Neural crest cell (in vitro differentiated cells): Measurements from ENCODE around the gene AKIRIN1. TPM values are rescaled to one million over a fixed set of nuclear protein-coding genes. Genes with fewer than 3 reads are reported as not detected.
A peak's percentile ranks its signal among the peaks of the same experiment; 100 is the strongest.

ENCODE experiments used
- DNase-seq: peaks from one replicate; pipeline ENCODE4 v3.0.0; 2021; ENCODE audit warnings: low read depth, mixed read lengths, low spot score
- H3K27ac Mint-ChIP-seq: one replicate; pipeline ENCODE4 v1.8.0; 2021; ENCODE audit warnings: mild to moderate bottlenecking, mixed read lengths; ENCODE audit not compliant: unreplicated experiment
- H3K27me3 Mint-ChIP-seq: 2 replicates; pipeline ENCODE4 v1.8.0; 2021; ENCODE audit warnings: low read depth, mild to moderate bottlenecking, mixed read lengths
- H3K36me3 Mint-ChIP-seq: 2 replicates; pipeline ENCODE4 v1.8.0; 2021; ENCODE audit warnings: low read depth, mild to moderate bottlenecking, mixed read lengths
- H3K4me1 Mint-ChIP-seq: 2 replicates; pipeline ENCODE4 v1.8.0; 2021; ENCODE audit warnings: mixed read lengths
- H3K4me3 Mint-ChIP-seq: one replicate; pipeline ENCODE4 v1.8.0; 2021; ENCODE audit warnings: mild to moderate bottlenecking, mixed read lengths
- H3K9me3 Mint-ChIP-seq: 2 replicates; pipeline ENCODE4 v1.8.0; 2021; ENCODE audit warnings: mixed read lengths
- total RNA-seq: library from RNA; stranded (reverse); gene quantifications from 2 replicates; pipeline ENCODE4 v1.2.1, GENCODE V29; 2021
- TF ChIP-seq, protein P1 (sequence below): fragments of 200-600 bp; sonication (generic); conservative IDR thresholded peaks from 2 replicates; pipeline ENCODE4 v1.5.0; 2021; ENCODE audit warnings: antibody characterized with exemption, mild to moderate bottlenecking

AKIRIN1 gene
- total RNA-seq, 1 donor from 2014 or later = 93.3 TPM

DNA sequence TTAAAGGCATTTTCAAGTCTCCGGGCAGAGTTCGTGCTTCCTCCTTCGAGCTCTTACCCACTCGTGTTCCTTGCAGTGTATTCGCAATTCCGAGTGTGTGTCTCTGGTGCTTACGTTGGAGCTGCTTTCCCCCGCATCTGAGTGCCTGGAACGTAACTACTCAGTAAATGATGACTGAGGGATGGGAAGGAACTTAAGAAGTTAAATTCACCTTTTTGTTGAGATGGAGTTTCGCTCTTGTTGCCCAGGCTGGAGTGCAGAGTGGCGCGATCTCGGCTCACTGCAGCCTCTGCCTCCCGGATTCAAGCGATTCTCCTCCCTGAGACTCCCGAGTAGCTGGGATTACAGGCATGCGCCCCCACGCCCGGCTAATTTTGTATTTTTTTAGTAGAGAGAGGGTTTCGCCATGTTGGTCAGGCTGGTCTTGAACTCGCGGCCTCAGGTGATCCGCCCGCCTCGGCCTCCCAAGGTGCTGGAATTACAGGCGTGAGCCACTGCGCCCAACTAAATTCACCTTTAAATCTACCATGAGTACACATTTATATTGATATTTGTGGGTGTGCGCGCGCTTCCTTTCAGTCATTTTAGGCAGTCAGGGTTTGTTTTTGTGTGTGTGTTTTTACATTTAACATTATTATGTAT lies 35.9 kb downstream of the AKIRIN1 start:
- Mint-ChIP-seq H3K27me3 (no peaks in the 10 kb centered on the region), H3K4me3 (peak overlapping the region; percentile 95), H3K9me3 (no peaks in the 10 kb centered on the region), H3K27ac (peak overlapping the region; percentile 99), H3K4me1 (peaks cover 18% of the 10 kb centered on the region), H3K36me3 (peaks cover 12% of the 10 kb centered on the region)
- TF ChIP-seq, protein P1, sequence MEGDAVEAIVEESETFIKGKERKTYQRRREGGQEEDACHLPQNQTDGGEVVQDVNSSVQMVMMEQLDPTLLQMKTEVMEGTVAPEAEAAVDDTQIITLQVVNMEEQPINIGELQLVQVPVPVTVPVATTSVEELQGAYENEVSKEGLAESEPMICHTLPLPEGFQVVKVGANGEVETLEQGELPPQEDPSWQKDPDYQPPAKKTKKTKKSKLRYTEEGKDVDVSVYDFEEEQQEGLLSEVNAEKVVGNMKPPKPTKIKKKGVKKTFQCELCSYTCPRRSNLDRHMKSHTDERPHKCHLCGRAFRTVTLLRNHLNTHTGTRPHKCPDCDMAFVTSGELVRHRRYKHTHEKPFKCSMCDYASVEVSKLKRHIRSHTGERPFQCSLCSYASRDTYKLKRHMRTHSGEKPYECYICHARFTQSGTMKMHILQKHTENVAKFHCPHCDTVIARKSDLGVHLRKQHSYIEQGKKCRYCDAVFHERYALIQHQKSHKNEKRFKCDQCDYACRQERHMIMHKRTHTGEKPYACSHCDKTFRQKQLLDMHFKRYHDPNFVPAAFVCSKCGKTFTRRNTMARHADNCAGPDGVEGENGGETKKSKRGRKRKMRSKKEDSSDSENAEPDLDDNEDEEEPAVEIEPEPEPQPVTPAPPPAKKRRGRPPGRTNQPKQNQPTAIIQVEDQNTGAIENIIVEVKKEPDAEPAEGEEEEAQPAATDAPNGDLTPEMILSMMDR = no peak
- no peak for DNase-seq

DNA sequence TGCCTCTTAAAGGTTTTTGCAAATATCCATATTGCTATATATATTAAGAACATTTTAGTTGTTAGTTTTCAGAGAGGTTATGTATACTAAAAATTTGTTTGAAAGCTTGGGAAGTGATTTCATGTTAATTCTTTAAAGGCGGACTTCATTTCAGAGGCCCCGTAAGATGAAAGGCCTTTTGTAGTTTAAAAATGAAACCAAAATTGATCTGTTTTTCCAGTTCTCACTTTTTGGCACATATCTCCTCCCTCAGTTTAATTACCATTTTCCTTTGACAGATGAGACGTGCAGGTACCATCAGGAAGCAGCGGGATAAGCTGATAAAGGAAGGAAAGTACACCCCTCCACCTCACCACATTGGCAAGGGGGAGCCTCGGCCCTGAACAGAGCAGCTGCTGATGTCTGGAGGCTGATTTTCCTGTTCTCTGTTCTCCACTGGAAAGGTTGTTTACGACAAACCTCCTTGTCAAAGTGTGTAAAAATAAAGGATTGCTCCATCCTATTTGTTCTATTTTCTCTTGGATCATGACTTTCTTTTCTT lies 43.1 kb downstream of the AKIRIN1 start:
- H3K4me3 Mint-ChIP-seq = no peak overlapping the region
- no peak for DNase-seq
- H3K9me3 Mint-ChIP-seq = no peaks in the 10 kb centered on the region
- peaks cover 21% of the 10 kb centered on the region for H3K36me3 Mint-ChIP-seq
- no peaks in the 10 kb centered on the region for H3K27me3 Mint-ChIP-seq
- H3K4me1 Mint-ChIP-seq = no peaks in the 10 kb centered on the region
- TF ChIP-seq, protein P1 = no peak
- peak overlapping the region; percentile 67 for H3K27ac Mint-ChIP-seq

DNA sequence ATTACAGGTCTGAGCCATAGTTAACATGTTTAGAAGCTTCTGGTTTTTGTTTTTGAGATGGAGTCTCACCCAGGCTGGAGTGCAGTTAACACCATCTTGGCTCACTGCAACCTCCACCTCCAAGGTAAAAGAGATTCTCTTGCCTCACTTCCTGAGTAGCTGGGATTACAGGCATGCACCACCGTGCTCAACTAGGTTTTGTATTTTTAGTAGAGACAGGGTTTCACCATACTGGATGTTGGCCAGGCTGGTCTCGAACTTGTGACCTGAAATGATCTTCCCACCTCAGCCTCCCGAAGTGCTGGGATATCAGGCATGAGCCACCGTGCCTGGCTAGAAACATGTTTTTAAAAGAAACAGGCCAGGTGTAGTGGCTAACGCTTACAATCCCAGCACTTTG lies 45.6 kb downstream of the AKIRIN1 start:
- H3K9me3 Mint-ChIP-seq = no peaks in the 10 kb centered on the region

DNA sequence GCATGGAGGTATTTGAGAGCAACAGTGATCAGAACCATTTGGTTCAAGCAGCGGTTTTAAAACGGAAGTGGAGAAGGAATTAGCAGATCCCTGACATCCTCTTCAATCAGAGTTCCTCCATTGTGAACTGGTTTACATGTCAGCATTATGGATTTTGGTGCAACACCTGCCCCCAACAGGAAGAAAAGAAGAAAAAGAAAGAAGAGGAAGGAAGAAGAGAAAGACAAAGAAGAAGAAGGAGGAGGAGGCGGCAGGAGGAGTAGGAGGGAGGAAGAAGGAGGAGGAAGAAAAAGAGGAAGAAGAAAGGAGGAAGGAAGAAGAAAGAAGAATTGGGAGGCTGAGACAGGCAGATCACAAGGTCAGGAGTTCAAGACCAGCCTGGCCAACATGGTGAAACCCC lies 52.4 kb downstream of the AKIRIN1 start:
- TF ChIP-seq, protein P1 = no peak
- Mint-ChIP-seq H3K4me3 (no peak overlapping the region), H3K9me3 (no peaks in the 10 kb centered on the region), H3K27ac (peak overlapping the region; percentile 19), H3K36me3 (peaks cover 24% of the 10 kb centered on the region), H3K27me3 (no peaks in the 10 kb centered on the region), H3K4me1 (peaks cover 13% of the 10 kb centered on the region)
- DNase-seq = no peak

More for the DNA sequence above, 45.6 kb downstream of the AKIRIN1 start:
- H3K4me1 Mint-ChIP-seq = no peaks in the 10 kb centered on the region
- TF ChIP-seq, protein P1 = no peak
- no peak overlapping the region for H3K4me3 Mint-ChIP-seq
- H3K36me3 Mint-ChIP-seq = peaks cover 15% of the 10 kb centered on the region
- no peaks in the 10 kb centered on the region for H3K27me3 Mint-ChIP-seq
- no peak overlapping the region for H3K27ac Mint-ChIP-seq
- DNase-seq = no peak

DNA sequence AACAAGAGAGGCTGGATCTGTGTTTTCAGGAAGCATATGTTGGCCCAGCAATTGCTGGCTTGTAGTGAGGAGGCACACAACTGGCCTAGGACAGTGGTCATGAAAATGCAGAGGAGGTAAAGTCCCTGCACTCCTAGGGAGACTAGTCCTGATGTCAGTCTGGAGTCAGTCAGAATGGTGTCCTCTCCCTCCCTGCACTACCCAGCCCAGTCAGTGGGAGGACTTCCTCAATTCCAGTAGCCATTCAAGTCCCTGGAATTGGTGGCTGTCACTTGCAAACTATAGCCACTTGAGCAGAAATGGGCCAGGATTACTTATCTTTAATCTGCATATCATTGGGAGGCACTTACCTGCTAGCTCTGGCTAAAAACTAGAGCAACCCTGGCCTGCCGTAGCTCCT lies 53.7 kb downstream of the AKIRIN1 start:
- TF ChIP-seq, protein P1 = no peak
- no peak for DNase-seq
- no peak overlapping the region for H3K4me3 Mint-ChIP-seq
- no peaks in the 10 kb centered on the region for H3K9me3 Mint-ChIP-seq
- H3K36me3 Mint-ChIP-seq = peaks cover 24% of the 10 kb centered on the region
- peaks cover 13% of the 10 kb centered on the region for H3K4me1 Mint-ChIP-seq
- H3K27me3 Mint-ChIP-seq = no peaks in the 10 kb centered on the region
- no peak overlapping the region for H3K27ac Mint-ChIP-seq
